WTC11 (cell line): ENCODE data around the gene C10orf95. TPM values are rescaled to one million over a fixed set of nuclear protein-coding genes. Genes with fewer than 3 reads are reported as not detected.

Experiments used
- ATAC-seq: fragments of 200-7000 bp; cut with Tn5 transposase; 2 replicates; pipeline ENCODE4 v1.10.0; 2021; ENCODE audit warnings: mild to moderate bottlenecking, moderate library complexity
- CTCF ChIA-PET: fragments of 300-600 bp; sonication (Branson Sonifier 250); formaldehyde crosslinking; loops from one replicate; lab custom pipeline; 2021; ENCODE audit warnings: antibody characterized with exemption; lab: Charles Lee
- POLR2A ChIA-PET: fragments of 350-600 bp; sonication (Branson Sonifier 250); formaldehyde crosslinking; loops from one replicate; lab custom pipeline; 2021; ENCODE audit warnings: antibody characterized with exemption; lab: Charles Lee
- DNase-seq: peaks from one replicate; pipeline ENCODE4 v3.0.0; 2021; ENCODE audit warnings: low spot score
- H3K27ac Mint-ChIP-seq: 2 replicates; pipeline ENCODE4 v1.8.0; 2021; ENCODE audit warnings: mixed read lengths
- H3K27me3 Mint-ChIP-seq: 2 replicates; pipeline ENCODE4 v1.8.0; 2021; ENCODE audit warnings: low read depth, mild to moderate bottlenecking, moderate library complexity, mixed read lengths
- H3K36me3 Mint-ChIP-seq: 2 replicates; pipeline ENCODE4 v1.8.0; 2021; ENCODE audit warnings: mixed read lengths
- H3K4me1 Mint-ChIP-seq: 2 replicates; pipeline ENCODE4 v1.8.0; 2022; ENCODE audit warnings: mixed read lengths
- H3K4me3 Mint-ChIP-seq: 2 replicates; pipeline ENCODE4 v1.8.0; 2021; ENCODE audit warnings: mild to moderate bottlenecking, moderate library complexity, mixed read lengths
- H3K9me3 Mint-ChIP-seq: 2 replicates; pipeline ENCODE4 v1.8.0; 2021; ENCODE audit warnings: mixed read lengths
- CREM ChIP-seq: sonication (generic); formaldehyde crosslinking; IDR thresholded peaks from 2 replicates; pipeline ENCODE4 v1.8.1; 2022; ENCODE audit warnings: mild to moderate bottlenecking, missing genetic modification reagents, moderate library complexity
- ESRRA ChIP-seq: sonication (generic); formaldehyde crosslinking; IDR thresholded peaks from 2 replicates; pipeline ENCODE4 v1.8.1; 2022; ENCODE audit warnings: mild to moderate bottlenecking, missing genetic modification reagents, borderline replicate concordance
- ETV6 ChIP-seq: sonication (generic); formaldehyde crosslinking; IDR thresholded peaks from 2 replicates; pipeline ENCODE4 v1.8.1; 2022; ENCODE audit warnings: mild to moderate bottlenecking, missing genetic modification reagents
- FOXJ3 ChIP-seq: sonication (generic); formaldehyde crosslinking; IDR thresholded peaks from 2 replicates; pipeline ENCODE4 v1.9.0; 2021; ENCODE audit warnings: missing genetic modification reagents, mild to moderate bottlenecking, borderline replicate concordance
- FOXK1 ChIP-seq: sonication (generic); formaldehyde crosslinking; IDR thresholded peaks from 2 replicates; pipeline ENCODE4 v1.8.0; 2022; ENCODE audit warnings: mild to moderate bottlenecking, moderate library complexity, missing genetic modification reagents
- FOXP1 ChIP-seq: sonication (generic); formaldehyde crosslinking; IDR thresholded peaks from 2 replicates; pipeline ENCODE4 v1.8.0; 2022; ENCODE audit warnings: missing genetic modification reagents, mild to moderate bottlenecking, moderate library complexity, borderline replicate concordance
- GTF2I ChIP-seq: fragments of 250-450 bp; sonication (Bioruptor Pico); conservative IDR thresholded peaks from 2 replicates; pipeline ENCODE4 v1.4.0; 2021; ENCODE audit warnings: mild to moderate bottlenecking
- JAZF1 ChIP-seq: fragments of 250-450 bp; sonication (Bioruptor Pico); IDR thresholded peaks from 2 replicates; pipeline ENCODE4 v1.9.0; 2021; ENCODE audit warnings: moderate library complexity, mild to moderate bottlenecking, inconsistent platforms
- MXD4 ChIP-seq: fragments of 250-450 bp; sonication (Bioruptor Pico); IDR thresholded peaks from 2 replicates; pipeline ENCODE4 v1.8.0; 2021; ENCODE audit warnings: mild to moderate bottlenecking, moderate library complexity, borderline replicate concordance
- NFYB ChIP-seq: sonication (generic); formaldehyde crosslinking; conservative IDR thresholded peaks from 2 replicates; pipeline ENCODE4 v1.8.0; 2022; ENCODE audit warnings: low read depth, missing genetic modification reagents
- NR1H2 ChIP-seq: sonication (generic); formaldehyde crosslinking; IDR thresholded peaks from 2 replicates; pipeline ENCODE4 v1.9.0; 2021; ENCODE audit warnings: mild to moderate bottlenecking, moderate library complexity, missing genetic modification reagents
- SMAD4 ChIP-seq: sonication (generic); formaldehyde crosslinking; IDR thresholded peaks from 2 replicates; pipeline ENCODE4 v1.8.0; 2022; ENCODE audit warnings: mild to moderate bottlenecking, missing genetic modification reagents
- SP1 ChIP-seq: sonication (generic); formaldehyde crosslinking; conservative IDR thresholded peaks from 2 replicates; pipeline ENCODE4 v1.8.1; 2022; ENCODE audit warnings: missing genetic modification reagents
- ZNF138 ChIP-seq: sonication (generic); formaldehyde crosslinking; conservative IDR thresholded peaks from 2 replicates; pipeline ENCODE4 v1.8.1; 2022; ENCODE audit warnings: mild to moderate bottlenecking, moderate library complexity, missing genetic modification reagents
- ZNF232 ChIP-seq: sonication (generic); formaldehyde crosslinking; IDR thresholded peaks from 2 replicates; pipeline ENCODE4 v1.8.0; 2022; ENCODE audit warnings: mild to moderate bottlenecking, missing genetic modification reagents
- total RNA-seq: library from RNA; stranded (reverse); gene quantifications from 3 replicates; pipeline ENCODE4 v1.2.3, GENCODE V29; 2021
- TF ChIP-seq, protein P1 (sequence below): sonication (generic); formaldehyde crosslinking; IDR thresholded peaks from 2 replicates; pipeline ENCODE4 v1.8.1; 2023; ENCODE audit warnings: mild to moderate bottlenecking, missing genetic modification reagents
- TF ChIP-seq, protein P2 (sequence below): sonication (generic); formaldehyde crosslinking; IDR thresholded peaks from 2 replicates; pipeline ENCODE4 v1.8.1; 2022; ENCODE audit warnings: mild to moderate bottlenecking, moderate library complexity, missing genetic modification reagents
- TF ChIP-seq, protein P3 (sequence below): fragments of 250-450 bp; sonication (Bioruptor Pico); IDR thresholded peaks from 2 replicates; pipeline ENCODE4 v1.9.0; 2021; ENCODE audit warnings: mild to moderate bottlenecking
- TF ChIP-seq, protein P4 (sequence below): sonication (generic); formaldehyde crosslinking; IDR thresholded peaks from 2 replicates; pipeline ENCODE4 v1.8.1; 2022; ENCODE audit warnings: mild to moderate bottlenecking, missing genetic modification reagents, moderate library complexity, borderline replicate concordance
- TF ChIP-seq, protein P5 (sequence below): sonication (generic); formaldehyde crosslinking; IDR thresholded peaks from 2 replicates; pipeline ENCODE4 v1.8.0; 2022; ENCODE audit warnings: mild to moderate bottlenecking, missing genetic modification reagents
- TF ChIP-seq, protein P6 (sequence below): sonication (generic); formaldehyde crosslinking; IDR thresholded peaks from 2 replicates; pipeline ENCODE4 v1.8.1; 2023; ENCODE audit warnings: mild to moderate bottlenecking, moderate library complexity, missing genetic modification reagents
- TF ChIP-seq, protein P7 (sequence below): sonication (generic); formaldehyde crosslinking; IDR thresholded peaks from 2 replicates; pipeline ENCODE4 v1.8.1; 2022; ENCODE audit warnings: missing genetic modification reagents, borderline replicate concordance
- TF ChIP-seq, protein P8 (sequence below): sonication (generic); formaldehyde crosslinking; IDR thresholded peaks from 2 replicates; pipeline ENCODE4 v1.8.1; 2023; ENCODE audit warnings: mild to moderate bottlenecking, missing genetic modification reagents

Gene C10orf95
- total RNA-seq, 1 experiment from 2014 or later, result 0.96 TPM

DNA sequence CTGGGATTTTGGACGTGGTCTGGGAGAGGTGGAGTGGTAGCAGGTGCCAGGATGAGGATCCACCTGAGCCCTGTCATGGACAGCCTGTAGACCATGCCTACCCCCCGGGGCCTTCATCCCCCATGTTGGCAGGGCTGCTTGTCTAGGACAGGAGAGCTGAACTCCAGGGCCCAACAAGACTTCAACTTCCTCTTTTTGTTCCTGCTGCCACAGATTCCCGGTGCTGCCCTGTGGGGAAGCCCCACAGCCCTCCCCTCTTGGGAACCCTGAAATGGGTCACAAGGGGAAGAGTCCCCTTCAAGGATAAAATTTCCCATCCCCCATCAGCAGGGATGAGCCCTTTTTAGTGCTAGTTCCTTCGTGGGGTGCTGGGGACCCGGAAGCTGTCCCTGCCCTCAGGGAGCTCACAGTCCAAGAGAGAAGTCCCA is 17.7 kb downstream of the C10orf95 start:
- TF ChIP-seq NFYB (no peak), ETV6 (CRISPR knock-in tag) (no peak), GTF2I (CRISPR knock-in tag) (no peak), ZNF232 (CRISPR knock-in tag) (no peak), SP1 (CRISPR knock-in tag) (no peak)
- TF ChIP-seq, protein P1, sequence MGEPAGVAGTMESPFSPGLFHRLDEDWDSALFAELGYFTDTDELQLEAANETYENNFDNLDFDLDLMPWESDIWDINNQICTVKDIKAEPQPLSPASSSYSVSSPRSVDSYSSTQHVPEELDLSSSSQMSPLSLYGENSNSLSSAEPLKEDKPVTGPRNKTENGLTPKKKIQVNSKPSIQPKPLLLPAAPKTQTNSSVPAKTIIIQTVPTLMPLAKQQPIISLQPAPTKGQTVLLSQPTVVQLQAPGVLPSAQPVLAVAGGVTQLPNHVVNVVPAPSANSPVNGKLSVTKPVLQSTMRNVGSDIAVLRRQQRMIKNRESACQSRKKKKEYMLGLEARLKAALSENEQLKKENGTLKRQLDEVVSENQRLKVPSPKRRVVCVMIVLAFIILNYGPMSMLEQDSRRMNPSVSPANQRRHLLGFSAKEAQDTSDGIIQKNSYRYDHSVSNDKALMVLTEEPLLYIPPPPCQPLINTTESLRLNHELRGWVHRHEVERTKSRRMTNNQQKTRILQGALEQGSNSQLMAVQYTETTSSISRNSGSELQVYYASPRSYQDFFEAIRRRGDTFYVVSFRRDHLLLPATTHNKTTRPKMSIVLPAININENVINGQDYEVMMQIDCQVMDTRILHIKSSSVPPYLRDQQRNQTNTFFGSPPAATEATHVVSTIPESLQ (CRISPR knock-in tag), result no peak
- ChIA-PET POLR2A (interaction anchor here (1.1 kb wide), 1 partner anchor 29 kb away, joined by 3 read pairs; no protein-coding TSS in a partner anchor), CTCF (interaction anchor here (1.9 to 2.8 kb wide), 2 partner anchors 30 to 204 kb away, joined by 9 to 12 read pairs; no protein-coding TSS in a partner anchor)
- DNase-seq (no peak), ATAC-seq (no peak)
- Mint-ChIP-seq H3K27ac (no peak overlapping the region), H3K9me3 (no peaks in the 10 kb centered on the region), H3K4me1 (peaks cover 18% of the 10 kb centered on the region), H3K27me3 (peaks cover 57% of the 10 kb centered on the region), H3K36me3 (no peaks in the 10 kb centered on the region), H3K4me3 (peak overlapping the region; percentile 95)

DNA sequence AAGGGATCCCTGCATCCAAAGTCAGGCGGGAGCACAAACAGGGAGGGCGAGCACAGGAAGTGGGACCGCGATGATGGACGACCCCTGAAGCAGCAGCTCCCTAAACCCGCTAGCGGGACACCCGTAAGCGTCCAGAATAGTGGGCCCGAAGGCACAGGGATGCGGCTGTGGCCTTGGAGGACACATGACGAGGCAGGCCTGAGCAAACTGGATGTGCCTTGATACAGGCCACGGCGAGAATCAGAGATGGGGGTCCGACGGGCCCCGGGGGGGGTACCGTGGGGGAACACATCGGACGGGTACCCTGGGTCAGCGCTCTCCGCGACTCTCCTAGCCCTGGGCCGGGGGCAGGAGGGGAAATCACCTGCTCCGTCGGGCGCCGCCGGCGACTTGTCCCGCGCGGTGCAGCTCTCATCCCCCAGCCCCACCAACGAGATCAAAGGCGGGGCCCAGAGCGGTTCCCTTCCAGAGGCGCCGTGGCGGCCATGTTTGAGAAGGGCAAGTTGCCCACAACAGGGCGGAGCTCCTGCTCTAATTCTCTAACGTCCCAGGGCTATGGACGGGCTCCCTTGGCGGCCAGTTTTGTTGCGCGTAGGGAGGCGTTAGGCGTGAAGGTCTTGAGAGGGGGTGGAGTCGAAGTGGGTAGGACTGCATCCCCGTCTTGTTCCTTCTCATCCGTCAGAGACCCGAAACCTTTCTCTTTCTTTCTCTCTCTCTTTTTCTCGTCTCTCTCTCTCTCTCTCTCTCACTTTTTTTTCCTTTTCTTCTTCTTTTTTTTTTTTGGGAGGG is 19.0 kb downstream of the C10orf95 start, which contains the start of gene CUEDC2:
Gene CUEDC2 (minus strand): TSS at position 413 of the 789 bp plus-strand sequence. CDS start 7,386 bp downstream, outside the sequence.
- peak within 1 kb of the TSS; percentile 57 for H3K27ac Mint-ChIP-seq
- H3K9me3 Mint-ChIP-seq, result no peaks in the 10 kb centered on the region
- ATAC-seq (peak; percentile 90), DNase-seq (peak; percentile 99)
- H3K4me1 Mint-ChIP-seq, result peaks cover 18% of the 10 kb centered on the region
- ChIA-PET CTCF (interaction anchor here (0.6 to 2.1 kb wide), 25 partner anchors 11 to 314 kb away, joined by 3 to 47 read pairs (median 5); partner anchors contain the start of genes ACTR1A, C10orf95, ELOVL3 and FBXL15), POLR2A (interaction anchor here (0.5 to 2.8 kb wide), 12 partner anchors 11 to 1435 kb away, joined by 3 to 34 read pairs (median 4); partner anchors contain the start of genes C10orf95, FBXL15 and NFKB2)
- H3K36me3 Mint-ChIP-seq, result no peaks in the 10 kb centered on the region
- peaks cover 57% of the 10 kb centered on the region for H3K27me3 Mint-ChIP-seq
- peak within 1 kb of the TSS; percentile 95 for H3K4me3 Mint-ChIP-seq
- 0 out of 2 replicates have a peak, but pooled peaks have one; percentile 11 for TF ChIP-seq ZNF138 (CRISPR knock-in tag)
- TF ChIP-seq NR1H2, result no peak
- TF ChIP-seq MXD4, result no peak
- TF ChIP-seq GTF2I (CRISPR knock-in tag), result no peak
- TF ChIP-seq, protein P2, sequence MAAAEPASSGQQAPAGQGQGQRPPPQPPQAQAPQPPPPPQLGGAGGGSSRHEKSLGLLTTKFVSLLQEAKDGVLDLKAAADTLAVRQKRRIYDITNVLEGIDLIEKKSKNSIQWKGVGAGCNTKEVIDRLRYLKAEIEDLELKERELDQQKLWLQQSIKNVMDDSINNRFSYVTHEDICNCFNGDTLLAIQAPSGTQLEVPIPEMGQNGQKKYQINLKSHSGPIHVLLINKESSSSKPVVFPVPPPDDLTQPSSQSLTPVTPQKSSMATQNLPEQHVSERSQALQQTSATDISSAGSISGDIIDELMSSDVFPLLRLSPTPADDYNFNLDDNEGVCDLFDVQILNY (CRISPR knock-in tag), result 0 out of 2 replicates have a peak, but pooled peaks have one; percentile 48
- TF ChIP-seq, protein P3, sequence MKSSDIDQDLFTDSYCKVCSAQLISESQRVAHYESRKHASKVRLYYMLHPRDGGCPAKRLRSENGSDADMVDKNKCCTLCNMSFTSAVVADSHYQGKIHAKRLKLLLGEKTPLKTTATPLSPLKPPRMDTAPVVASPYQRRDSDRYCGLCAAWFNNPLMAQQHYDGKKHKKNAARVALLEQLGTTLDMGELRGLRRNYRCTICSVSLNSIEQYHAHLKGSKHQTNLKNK, result no peak
- no peak for TF ChIP-seq JAZF1 (CRISPR knock-in tag)
- TF ChIP-seq, protein P4, sequence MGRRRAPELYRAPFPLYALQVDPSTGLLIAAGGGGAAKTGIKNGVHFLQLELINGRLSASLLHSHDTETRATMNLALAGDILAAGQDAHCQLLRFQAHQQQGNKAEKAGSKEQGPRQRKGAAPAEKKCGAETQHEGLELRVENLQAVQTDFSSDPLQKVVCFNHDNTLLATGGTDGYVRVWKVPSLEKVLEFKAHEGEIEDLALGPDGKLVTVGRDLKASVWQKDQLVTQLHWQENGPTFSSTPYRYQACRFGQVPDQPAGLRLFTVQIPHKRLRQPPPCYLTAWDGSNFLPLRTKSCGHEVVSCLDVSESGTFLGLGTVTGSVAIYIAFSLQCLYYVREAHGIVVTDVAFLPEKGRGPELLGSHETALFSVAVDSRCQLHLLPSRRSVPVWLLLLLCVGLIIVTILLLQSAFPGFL (CRISPR knock-in tag), result 0 out of 2 replicates have a peak, but pooled peaks have one; percentile 42
- TF ChIP-seq, protein P5, sequence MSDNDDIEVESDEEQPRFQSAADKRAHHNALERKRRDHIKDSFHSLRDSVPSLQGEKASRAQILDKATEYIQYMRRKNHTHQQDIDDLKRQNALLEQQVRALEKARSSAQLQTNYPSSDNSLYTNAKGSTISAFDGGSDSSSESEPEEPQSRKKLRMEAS (CRISPR knock-in tag), result peak; percentile 84
- TF ChIP-seq CREM (CRISPR knock-in tag), result peak; percentile 68; the same call in 1 of the 2 replicates
- no peak for TF ChIP-seq SMAD4 (CRISPR knock-in tag)
- peak; percentile 72 for TF ChIP-seq FOXK1
- TF ChIP-seq, protein P6, sequence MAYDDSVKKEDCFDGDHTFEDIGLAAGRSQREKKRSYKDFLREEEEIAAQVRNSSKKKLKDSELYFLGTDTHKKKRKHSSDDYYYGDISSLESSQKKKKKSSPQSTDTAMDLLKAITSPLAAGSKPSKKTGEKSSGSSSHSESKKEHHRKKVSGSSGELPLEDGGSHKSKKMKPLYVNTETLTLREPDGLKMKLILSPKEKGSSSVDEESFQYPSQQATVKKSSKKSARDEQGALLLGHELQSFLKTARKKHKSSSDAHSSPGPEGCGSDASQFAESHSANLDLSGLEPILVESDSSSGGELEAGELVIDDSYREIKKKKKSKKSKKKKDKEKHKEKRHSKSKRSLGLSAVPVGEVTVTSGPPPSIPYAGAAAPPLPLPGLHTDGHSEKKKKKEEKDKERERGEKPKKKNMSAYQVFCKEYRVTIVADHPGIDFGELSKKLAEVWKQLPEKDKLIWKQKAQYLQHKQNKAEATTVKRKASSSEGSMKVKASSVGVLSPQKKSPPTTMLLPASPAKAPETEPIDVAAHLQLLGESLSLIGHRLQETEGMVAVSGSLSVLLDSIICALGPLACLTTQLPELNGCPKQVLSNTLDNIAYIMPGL (CRISPR knock-in tag), result peak; percentile 92; the same call in 1 of the 2 replicates
- TF ChIP-seq, protein P7, sequence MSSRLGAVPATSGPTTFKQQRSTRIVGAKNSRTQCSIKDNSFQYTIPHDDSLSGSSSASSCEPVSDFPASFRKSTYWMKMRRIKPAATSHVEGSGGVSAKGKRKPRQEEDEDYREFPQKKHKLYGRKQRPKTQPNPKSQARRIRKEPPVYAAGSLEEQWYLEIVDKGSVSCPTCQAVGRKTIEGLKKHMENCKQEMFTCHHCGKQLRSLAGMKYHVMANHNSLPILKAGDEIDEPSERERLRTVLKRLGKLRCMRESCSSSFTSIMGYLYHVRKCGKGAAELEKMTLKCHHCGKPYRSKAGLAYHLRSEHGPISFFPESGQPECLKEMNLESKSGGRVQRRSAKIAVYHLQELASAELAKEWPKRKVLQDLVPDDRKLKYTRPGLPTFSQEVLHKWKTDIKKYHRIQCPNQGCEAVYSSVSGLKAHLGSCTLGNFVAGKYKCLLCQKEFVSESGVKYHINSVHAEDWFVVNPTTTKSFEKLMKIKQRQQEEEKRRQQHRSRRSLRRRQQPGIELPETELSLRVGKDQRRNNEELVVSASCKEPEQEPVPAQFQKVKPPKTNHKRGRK (CRISPR knock-in tag), result 0 out of 2 replicates have a peak, but pooled peaks have one; percentile 27
- peak; percentile 37 for TF ChIP-seq FOXP1
- TF ChIP-seq, protein P8, sequence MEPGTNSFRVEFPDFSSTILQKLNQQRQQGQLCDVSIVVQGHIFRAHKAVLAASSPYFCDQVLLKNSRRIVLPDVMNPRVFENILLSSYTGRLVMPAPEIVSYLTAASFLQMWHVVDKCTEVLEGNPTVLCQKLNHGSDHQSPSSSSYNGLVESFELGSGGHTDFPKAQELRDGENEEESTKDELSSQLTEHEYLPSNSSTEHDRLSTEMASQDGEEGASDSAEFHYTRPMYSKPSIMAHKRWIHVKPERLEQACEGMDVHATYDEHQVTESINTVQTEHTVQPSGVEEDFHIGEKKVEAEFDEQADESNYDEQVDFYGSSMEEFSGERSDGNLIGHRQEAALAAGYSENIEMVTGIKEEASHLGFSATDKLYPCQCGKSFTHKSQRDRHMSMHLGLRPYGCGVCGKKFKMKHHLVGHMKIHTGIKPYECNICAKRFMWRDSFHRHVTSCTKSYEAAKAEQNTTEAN (CRISPR knock-in tag), result no peak
- no peak for TF ChIP-seq ESRRA
- TF ChIP-seq FOXJ3 (CRISPR knock-in tag), result no peak
